Cerebellar nuclear complex (tissue), 1 donor: ENCODE data around the gene MORF4L1.
A peak's percentile ranks its signal among the peaks of the same experiment; 100 is the strongest.
"Not testable (repeated sequence)": the region's sequence is repeated elsewhere in the genome, so short reads cannot be mapped to it uniquely, and the experiment has no call there.

Source experiments
- DNase-seq, 2 experiments: peaks; one replicate each; lab custom pipeline; 2025; lab: John Stamatoyannopoulos, UW

MORF4L1 gene

DNA sequence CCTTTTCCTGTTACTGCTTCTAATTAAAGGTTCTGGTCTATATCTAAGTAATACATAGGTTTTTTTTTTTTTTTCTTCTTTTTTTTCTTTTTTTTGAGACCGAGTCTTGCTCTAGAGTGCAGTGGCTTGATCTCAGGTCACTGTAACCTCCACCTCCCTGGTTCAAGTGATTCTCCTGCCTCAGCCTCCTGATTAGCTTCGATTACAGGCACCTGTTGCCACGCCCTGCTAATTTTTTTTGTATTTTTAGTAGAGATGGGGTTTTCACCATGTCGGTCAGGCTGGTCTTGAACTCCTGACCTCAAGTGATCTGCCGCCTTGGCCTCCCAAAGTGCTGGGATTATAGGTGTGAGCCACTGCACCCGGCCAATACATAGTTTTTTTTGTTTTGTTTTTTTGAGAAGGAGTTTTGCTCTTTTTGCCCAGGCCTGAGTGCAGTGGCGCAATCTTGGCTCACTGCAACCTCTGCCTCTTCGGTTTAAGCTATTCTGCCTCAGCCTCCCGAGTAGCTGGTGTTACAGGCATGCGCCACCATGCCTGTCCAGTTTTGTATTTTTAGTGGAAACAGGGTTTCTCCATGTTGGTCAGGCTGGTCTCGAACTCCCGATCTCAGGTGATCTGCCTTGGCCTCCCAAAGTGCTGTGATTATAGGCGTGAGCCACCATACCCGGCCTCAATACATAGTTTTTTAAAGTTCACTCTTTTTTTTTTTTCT, 28.3 kb downstream of the MORF4L1 start:
- DNase-seq = not testable (repeated sequence)

DNA sequence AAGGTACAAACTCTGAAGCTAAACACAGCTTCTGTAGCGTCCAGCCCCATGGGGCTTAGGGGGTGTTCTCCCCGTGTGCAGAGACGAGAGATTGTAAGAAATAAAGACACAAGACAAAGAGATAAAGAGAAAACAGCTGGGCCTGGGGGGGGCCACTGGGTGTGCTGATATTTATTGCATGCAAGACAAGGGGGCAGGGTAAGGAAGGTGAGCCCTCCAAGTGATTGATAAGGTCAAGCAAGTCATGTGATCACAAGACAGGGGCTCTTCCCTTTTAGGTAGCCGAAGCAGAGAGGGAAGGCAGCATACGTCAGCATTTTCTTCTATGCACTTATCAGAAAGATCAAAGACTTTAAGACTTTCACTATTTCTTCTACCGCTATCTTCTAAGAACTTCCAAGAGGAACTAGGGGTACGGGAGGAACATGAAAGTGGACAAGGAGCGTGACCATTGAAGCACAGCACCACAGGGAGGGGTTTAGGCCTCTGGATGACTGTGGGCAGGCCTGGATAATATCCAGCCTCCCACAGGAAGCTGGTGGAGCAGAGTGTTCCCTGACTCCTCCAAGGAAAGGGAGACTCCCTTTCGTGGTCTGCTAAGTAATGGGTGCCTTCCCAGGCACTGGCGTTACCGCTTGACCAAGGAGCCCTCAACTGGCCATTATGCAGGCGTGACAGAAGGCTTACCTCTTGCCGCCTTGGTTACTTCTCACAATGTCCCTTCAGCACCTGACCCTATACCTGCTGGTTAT, 29.8 kb downstream of the MORF4L1 start:
- not testable (repeated sequence) for DNase-seq

DNA sequence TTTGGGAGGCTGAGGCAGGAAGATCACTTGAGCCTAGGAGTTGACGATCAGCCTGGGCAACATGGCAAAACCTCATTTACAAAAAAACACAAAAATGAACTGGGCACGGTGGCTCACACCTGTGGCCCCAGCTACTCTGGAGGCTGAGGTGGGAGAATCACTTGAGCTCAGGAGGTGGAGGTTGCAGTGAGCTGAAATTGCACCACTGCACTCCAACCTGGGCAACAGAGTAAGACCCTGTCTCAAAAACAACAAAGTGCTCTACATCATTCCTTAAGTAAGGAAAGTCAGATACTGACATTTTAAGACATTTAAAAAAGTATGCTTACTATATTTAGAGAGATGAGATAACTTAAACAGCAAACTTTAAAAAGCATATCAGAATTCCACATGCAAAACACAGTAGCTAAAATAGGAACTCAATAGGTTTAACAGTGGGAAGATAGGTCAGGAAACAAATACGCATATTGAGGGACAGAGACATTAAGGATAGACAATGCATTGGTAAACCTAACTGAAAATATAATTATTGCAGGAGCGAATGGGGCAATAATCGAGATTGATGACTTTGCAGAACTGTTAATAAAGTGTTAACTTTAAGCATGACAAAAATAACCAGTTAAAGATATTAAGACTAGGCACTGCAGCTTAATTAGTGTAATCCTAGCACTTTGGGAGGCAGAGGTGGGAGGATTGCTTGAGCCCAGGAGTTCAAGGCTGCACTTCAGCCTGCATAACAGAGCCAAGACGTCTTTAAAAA, 32.1 kb downstream of the MORF4L1 start:
- no peak for DNase-seq

DNA sequence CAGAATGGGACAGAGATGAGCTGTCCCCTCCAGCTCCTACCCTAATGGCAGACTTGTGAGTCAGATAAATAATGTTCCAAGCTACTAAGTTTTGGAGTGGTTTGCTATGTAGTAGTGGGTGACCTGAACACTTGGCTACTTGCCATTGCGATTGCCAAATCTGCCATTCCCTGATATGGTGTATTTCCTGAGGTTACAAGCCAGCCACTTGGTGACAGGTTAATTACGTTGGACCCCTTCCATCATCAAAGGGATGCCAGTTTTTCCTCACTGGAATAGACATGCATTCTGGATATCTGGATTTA, 33.6 kb downstream of the MORF4L1 start:
- no peak for DNase-seq

DNA sequence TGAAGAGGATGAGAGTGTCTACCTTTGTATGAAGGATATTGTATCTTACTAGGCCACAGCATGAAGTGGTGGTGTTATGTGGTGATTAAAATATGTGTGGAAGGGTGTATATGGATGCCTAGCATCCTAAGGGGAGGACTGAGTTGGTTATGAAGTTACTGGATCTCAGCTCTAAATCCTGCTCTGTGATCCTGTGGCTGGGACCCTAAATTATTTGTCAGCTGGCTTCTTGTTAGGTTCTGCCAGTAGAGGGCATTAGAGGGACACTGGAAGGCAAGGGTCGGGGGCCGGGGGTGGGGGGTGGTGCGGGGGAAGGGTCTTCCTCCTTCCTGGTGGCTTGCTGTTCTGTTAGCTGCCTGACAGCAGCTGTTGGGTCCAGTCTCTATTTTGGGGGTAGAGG, 34.9 kb downstream of the MORF4L1 start:
- DNase-seq = no peak

DNA sequence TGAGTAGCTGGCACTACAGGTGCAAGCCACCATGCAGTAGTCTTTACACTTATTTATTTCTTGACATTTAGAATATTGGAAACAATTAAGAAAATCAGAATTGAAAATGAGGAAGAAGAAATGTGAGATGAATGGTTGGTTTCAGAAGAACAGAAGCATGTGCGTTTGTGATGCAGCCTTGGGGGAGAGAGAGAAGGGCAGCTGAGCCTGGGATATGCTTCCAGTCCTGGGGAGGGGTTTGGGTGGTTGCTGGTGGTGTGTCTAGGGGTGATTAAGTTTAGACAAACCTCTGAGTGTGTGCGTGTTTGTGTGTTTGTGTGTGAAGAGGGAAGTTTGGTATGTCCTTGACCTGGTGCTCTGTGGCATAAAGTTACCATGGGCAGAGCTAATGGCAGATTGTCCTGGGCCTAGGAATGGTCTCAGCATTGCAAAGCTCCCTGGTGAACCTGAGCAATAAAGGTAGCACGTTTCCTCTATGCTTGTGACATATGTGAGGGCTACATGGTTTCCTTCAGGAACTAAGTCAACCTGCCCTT, 36.5 kb downstream of the MORF4L1 start:
- DNase-seq = no peak

DNA sequence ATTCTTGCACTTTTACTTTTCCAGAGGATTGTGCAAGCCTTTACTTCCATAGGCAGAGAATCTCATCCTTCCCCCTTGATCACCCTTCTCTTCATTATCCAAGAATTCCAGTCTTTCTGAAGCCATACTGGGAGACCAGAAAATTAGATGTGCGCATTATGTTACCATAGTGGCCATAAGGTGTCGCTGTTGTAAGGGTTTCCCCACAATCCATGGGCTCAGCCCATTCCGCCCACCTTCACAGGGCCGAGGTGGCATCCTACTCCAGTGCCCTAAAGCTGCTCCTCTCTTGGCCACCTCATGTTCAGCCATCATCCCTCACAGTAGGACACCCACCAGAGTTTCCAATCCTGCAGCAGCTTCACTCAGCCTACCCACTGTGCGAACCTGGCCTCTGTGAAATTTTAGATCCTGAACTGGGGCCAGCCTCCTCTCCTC, 37.1 kb downstream of the MORF4L1 start:
- DNase-seq = peak in 1 of 2 experiments; percentile 14

DNA sequence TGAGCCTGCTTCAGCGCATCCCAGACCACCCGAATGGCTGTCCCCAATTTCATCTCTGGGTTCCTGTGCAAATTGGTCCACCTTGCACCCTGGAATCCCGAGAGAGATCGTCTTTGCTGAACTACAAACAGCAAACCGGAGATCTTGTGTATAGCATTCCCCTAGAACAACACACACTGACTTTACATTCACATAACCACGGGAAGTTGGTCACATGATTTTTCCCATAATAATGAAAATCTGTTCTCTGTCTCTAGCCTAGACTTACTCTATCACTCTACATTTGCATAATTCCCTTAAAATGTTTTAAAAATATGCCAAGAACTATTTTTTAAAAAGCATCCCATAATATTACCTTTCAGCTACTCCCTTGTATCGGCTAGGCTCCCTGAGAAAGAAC, 37.6 kb downstream of the MORF4L1 start:
- no peak for DNase-seq

DNA sequence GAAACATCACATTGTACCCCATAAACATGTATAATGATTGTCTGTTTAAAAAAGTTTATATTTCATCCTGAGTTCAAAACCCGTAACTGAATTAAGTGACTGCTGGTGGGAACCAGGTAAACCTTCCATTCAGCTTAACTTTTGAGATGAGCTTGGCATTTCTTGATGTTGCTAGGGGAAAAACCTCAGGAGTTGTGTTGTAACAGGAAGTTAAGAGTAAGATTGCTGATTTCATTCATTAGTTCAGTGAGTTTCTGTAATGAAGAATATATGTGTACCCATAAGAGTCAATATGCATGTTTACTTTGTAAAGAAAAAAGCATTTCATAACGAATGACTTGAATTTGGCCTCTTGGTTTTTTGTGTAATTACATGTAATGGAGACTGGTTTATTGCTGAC, 39.6 kb downstream of the MORF4L1 start:
- DNase-seq = no peak

DNA sequence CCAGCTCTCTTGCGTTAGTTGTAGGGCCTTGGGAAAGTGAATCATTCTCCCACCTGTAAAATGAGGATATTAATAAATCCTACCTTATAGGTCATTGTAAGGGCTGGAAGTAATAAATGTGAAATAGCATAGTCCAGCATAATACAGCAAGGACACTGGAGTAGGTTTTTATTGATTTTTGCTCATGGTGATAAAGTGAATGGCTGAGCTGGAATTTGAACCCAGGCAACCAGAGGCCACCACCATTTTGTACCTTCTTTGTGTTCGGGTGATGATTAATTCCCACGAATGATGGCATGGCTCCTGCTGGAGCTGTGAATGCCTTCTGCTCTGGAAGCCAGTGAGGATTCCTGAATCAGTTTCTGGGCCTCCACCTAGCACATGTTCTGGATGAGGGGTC, 40.3 kb downstream of the MORF4L1 start:
- DNase-seq = no peak

DNA sequence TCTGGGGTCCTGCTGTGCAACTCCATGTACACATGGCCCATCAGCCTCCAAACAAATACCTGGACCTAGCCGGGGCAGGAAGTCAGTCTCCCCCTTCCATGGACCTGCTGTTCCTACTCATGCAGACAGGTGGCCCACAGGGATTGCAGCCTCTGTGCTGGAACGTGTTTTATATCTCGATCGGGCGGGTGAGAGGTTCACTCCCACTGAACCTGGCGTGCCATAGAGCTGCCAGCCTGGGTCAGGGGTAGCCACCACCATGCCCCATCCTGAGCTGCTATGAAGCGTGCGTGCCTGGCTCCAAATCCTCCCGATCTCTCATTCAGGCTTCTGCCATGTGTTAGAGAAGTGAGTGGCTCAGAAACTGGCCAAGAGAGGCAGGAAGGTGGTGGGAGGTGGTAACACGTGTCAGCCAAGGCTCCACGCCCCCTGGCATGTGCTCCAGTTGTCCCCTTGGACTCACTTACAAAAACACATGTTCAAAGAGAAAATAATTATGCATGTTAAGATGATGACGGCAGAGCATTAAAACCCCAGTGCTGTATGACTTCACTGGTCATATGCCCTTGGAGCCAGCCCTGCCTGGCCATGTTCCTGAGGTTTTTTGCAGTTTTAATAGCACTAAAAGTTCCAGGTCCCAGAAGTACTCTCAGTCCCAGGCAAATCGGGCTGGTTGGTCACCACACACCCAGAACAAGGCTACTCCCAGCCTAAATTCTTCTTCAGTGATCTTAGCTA, 41.5 kb downstream of the MORF4L1 start:
- no peak for DNase-seq

DNA sequence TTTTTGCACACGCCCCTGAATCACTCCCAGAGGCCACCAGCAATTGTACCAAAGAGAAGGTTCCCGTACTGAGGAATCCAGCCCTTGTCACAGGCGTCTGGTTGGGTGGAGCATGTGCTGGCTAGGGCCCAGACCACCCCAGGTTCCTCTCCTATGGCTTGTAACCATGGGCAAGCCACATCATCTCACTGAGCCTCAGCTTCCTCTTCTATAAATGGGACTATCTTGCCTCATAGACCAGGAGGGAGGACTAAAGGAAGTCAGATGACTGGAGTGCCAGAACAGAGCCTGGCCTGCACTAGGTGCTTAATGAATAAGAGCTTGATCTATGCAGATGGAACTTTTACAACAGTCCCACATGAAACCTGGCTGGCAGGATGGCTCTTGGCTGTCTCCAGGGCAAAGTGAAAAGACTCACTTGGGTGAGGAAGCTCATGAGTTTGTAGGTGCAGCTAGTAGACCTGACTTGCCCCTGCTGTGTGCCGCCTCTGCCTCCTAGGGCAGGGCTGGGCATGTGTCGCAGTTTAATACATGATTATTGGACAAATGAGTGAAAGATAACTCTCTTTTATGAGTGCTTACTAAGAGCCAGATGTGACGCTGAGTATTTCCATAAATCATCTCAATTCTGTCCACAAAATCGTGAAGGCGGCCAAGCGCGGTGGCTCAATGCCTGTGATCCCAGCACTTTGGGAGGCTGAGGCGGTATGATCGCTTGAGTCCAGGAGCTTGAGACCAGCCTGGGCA, 42.8 kb downstream of the MORF4L1 start:
- DNase-seq = no peak

DNA sequence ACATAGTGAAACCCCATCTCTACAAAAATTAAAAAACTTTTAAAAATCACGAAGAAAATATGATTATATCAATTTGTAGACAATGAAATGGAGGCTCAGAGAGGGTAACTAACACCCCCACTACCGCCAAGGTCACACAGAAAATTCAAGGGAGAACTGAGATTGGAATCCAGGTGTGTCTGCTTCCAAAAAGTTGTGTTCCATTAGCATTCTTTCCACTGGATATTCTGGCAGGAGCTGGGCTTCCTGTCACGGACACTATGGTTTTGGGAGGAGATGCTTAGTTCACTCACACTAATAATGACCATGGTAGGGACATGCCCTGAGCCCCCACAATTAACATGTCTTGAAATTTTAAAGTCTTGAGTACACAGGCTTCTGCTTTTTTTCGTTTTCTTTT, 43.4 kb downstream of the MORF4L1 start:
- no peak for DNase-seq

DNA sequence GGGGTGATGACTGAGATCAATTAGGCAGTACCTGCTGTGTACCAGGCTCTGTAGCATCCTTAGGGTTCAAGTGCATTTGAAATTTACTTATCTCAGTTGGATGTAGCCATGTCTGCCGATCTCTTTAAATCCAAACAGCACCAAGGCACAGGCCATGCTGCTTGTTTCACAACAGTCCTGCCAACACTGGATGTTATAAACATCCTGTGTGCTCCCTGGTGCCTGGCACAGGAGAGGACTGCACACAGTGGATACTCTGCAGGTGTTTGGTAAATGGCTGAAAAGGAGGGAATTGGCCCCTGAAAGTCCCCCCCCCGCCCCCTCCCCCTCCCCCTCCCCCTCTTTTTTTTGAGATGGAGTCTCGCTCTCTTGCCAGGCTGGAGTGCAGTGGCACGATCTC, 45.2 kb downstream of the MORF4L1 start:
- no peak for DNase-seq

DNA sequence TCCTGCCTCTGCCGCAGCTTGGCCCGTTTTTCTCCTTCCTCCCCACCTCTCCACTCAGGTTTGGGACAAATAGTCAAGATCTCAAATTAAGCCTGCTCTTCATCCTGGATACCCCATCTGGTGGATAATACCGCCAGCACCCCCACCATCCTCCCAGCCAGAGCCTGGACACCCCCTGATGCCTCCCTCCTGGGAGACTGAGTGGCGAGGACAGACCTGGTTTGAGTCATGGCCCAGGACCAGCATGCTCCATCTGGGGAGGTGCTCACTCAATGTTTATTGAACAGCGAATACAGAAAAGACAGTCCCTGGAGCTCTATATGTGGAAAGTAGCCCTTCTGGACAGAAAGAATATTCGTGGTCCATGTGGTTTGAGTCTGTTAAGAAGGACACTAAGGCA, 48.8 kb downstream of the MORF4L1 start:
- no peak for DNase-seq

DNA sequence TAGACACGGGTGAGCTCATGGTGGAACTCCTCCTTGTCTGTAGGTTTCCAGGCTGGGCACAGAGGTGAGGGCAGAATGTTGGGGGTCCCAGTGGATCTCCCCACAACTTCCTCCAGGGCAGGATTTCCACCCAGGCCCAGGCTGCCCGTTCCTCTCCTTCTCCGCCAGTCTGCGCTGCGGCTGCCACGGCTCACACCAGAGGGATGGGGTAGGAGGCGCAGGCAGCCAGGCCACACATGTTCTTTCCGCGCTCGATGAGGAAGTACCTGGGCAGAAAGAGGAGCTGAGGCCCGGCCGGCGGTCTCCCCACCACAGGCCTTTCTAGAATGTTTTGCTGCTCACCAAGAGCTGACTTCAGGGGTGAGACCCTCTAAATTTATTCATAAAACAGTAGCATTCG, 49.2 kb downstream of the MORF4L1 start:
- no peak for DNase-seq

DNA sequence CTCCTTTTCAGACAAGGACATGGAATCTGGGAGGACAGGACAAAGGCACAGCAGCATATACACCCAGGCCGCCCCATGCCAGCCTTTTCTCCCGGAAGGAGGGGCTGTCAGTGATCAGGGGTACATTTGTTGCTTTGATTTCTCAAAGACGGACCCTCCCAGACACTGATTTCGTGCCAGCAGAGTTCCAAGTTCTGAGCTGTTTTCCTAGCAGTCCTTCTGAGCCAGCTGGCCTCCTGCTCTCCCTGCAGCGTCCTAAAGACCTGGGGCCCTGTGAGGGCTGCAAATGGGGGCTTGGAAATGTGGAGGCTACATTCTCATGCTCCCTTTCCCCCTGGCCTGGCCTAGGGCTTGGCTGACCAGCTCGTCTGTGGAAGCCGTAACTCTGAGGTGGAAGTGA, 49.8 kb downstream of the MORF4L1 start:
- no peak for DNase-seq

DNA sequence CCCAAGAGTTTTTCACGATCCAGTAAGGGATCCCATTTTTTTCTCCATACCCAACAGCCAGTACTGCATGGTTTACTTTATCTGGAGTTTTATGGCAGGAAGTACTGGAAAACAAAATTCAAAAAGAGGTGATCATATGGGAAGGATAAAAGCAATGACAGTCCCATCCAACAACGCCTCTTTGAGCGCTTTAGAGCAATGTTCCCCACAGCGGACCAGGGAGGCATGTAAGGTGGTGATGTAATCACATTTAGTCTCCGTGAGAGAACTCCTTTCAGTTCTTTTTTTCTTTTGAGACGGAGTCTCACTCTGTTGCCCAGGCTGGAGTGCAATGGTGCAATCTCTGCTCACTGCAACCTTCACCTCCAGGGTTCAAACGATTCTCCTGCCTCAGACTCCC, 50.3 kb downstream of the MORF4L1 start:
- no peak for DNase-seq

DNA sequence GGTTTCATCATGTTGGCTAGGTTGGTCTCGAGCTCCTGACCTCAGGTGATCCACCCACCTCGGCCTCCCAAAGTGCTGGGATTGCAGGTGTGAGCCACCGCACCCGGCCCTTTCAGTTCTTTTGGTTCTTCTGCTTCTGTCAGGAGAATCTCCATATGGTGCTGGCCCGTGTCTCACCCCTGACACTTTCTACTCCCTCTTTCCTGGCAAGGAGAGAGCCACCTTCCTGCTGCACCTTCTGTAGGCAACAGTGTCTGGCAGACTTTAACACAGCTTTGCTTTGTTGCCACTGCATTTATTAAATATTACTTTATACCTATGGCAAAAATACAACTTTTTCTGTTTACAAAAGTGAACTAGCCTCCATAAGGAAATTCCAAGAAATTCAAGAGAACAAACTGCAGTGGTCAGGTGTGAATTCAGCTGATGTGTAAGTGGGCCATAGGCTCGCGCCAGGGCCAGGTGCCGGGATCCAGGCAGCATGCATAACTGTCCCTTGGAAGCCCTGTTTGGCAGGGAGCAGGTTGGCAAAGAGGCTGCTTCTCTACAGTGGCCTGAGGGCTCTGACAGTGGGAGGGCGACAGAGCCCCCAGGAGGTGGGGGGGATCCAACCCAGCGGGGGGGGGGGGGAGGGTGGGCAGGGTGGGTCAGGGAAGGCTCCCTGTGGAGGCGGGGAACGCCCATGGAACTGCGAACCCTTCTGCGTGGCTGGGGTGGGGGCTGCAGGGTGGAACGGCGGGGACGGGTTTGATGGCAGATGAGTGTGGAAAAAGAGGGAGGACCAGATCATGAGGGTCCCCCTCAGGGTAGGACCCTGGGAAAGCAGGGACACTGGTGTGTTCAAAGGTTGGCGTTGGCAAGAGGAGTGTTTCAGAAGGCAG, 51.0 kb downstream of the MORF4L1 start:
- DNase-seq = no peak

DNA sequence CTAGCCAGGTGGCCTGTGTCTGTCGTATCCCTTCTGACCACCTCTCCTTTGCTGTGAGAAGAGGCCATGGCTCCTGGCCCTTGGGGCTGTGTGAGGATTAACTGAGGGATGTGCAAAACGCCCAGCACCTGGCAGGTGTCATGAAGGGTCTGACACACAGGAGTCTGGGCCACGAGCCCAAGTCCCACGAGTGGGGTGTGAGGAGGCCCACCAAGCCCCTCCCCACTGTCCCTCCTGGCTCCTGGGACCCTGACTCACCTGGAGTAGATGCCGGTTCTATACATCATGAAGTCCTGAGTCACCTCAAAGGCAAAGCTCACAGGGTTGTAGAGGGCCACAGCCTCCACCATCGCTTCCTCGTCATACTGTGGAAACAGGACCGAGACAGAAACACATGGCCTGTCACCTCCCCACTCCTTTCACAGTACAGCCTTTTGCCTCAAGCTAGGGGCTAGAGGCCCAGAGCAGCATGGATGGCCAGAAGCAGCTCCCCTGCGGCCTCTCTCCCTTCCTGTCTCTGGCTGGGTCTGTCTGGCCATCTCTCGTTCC, 52.5 kb downstream of the MORF4L1 start:
- no peak for DNase-seq
